GM18505 (cell line): ENCODE results near the gene KXD1.
"Not testable (repeated sequence)": the region's sequence is repeated elsewhere in the genome, so short reads cannot be mapped to it uniquely, and the experiment has no call there.

Source experiments
- ATAC-seq: cut with Tn5 transposase; IDR thresholded peaks from one replicate; pipeline ENCODE4 v1.9.1; 2021; ENCODE audit not compliant: unreplicated experiment
- POLR2A ChIP-seq: IDR thresholded peaks from 4 replicates; pipeline ENCODE4 v1.6.1; 2011; ENCODE audit warnings: borderline replicate concordance; ENCODE audit not compliant: insufficient read depth, insufficient read length; ENCODE audit errors: extremely low read depth

The KXD1 gene

GRCh38 chr19:18522124-18522861 is 35.4 kb upstream of the KXD1 start:
- TF ChIP-seq POLR2A = peak; percentile 63
- ATAC-seq = peak; percentile 80

GRCh38 chr19:18522862-18523440 is 34.7 kb upstream of the KXD1 start:
- ATAC-seq = not testable (repeated sequence)

- ATAC-seq = no peak
Observed at GRCh38 chr19:18523841-18524240, 33.8 kb upstream of the KXD1 start.

GRCh38 chr19:18526316-18526715 is 31.4 kb upstream of the KXD1 start:
- ATAC-seq = no peak
- TF ChIP-seq POLR2A = no peak

More at GRCh38 chr19:18523841-18524240, 33.8 kb upstream of the KXD1 start:
- no peak for TF ChIP-seq POLR2A

- no peak for ATAC-seq
Observed at GRCh38 chr19:18529782-18530181, 27.9 kb upstream of the KXD1 start.

GRCh38 chr19:18531485-18531884 is 26.2 kb upstream of the KXD1 start:
- TF ChIP-seq POLR2A = no peak
- no peak for ATAC-seq

More at GRCh38 chr19:18529782-18530181, 27.9 kb upstream of the KXD1 start:
- no peak for TF ChIP-seq POLR2A

- ATAC-seq = no peak
- no peak for TF ChIP-seq POLR2A
Observed at GRCh38 chr19:18532168-18532890, 25.3 kb upstream of the KXD1 start.

- no peak for ATAC-seq
- no peak for TF ChIP-seq POLR2A
Observed at GRCh38 chr19:18533058-18533457, 24.6 kb upstream of the KXD1 start.

GRCh38 chr19:18536475-18536874 is 21.2 kb upstream of the KXD1 start:
- no peak for ATAC-seq
- no peak for TF ChIP-seq POLR2A

GRCh38 chr19:18537431-18537830 is 20.2 kb upstream of the KXD1 start:
- TF ChIP-seq POLR2A = no peak
- no peak for ATAC-seq

GRCh38 chr19:18538115-18538514 is 19.6 kb upstream of the KXD1 start:
- no peak for TF ChIP-seq POLR2A
- no peak for ATAC-seq

- ATAC-seq = no peak
- TF ChIP-seq POLR2A = no peak
Observed at GRCh38 chr19:18539372-18539771, 18.3 kb upstream of the KXD1 start.

GRCh38 chr19:18540200-18540599 is 17.5 kb upstream of the KXD1 start:
- not testable (repeated sequence) for ATAC-seq
